Brain microvascular endothelial cell (primary cell): ENCODE results near the gene UBE2H.

Experiments
- DNase-seq: peaks from one replicate; pipeline ENCODE4 v3.0.0-alpha.2; 2020
- H3K27ac ChIP-seq: fragments of 250-450 bp; sonication (Bioruptor Pico); 2 replicates; pipeline ENCODE4 v1.5.1; 2020; ENCODE audit warnings: mild to moderate bottlenecking, moderate library complexity
- H3K27me3 ChIP-seq: fragments of 250-450 bp; sonication (Bioruptor Pico); replicated peaks from 2 replicates; pipeline ENCODE4 v1.5.1; 2020; ENCODE audit warnings: mild to moderate bottlenecking
- H3K36me3 ChIP-seq: fragments of 250-450 bp; sonication (Bioruptor Pico); replicated peaks from 2 replicates; pipeline ENCODE4 v1.5.1; 2020; ENCODE audit warnings: mild to moderate bottlenecking
- H3K4me3 ChIP-seq: 2 replicates; pipeline ENCODE4 v1.5.1; 2011; ENCODE audit warnings: low read depth, mild to moderate bottlenecking, control low read depth, low read length, moderate library complexity
- CTCF ChIP-seq: IDR thresholded peaks from 2 replicates; pipeline ENCODE4 v1.5.1; 2011; ENCODE audit warnings: low read depth, mild to moderate bottlenecking, moderate library complexity, low read length, control low read depth, inconsistent platforms; ENCODE audit errors: missing control alignments
- in situ Hi-C: cut with HindIII; loops from 2 replicates; pipeline ENCODE4 v1.10.0; 2017; ENCODE audit warnings: low sequenced_read_pairs, low pct_ligation_motif_present

UBE2H gene

GRCh38 chr7:129952653-129953560 lies at the start of gene UBE2H:
Gene UBE2H (minus strand): TSS chr7:129952960. CDS start chr7:129952555, 405 bp downstream.
- Histone ChIP-seq H3K36me3 (no peaks in the 10 kb centered on the region), H3K27ac (peak within 1 kb of the TSS; percentile 78), H3K4me3 (peak within 1 kb of the TSS; percentile 88), H3K27me3 (no peaks in the 10 kb centered on the region)
- no peak for TF ChIP-seq CTCF
- DNase-seq, result peak; percentile 80
- in situ Hi-C loops, result no loop called here

DNA sequence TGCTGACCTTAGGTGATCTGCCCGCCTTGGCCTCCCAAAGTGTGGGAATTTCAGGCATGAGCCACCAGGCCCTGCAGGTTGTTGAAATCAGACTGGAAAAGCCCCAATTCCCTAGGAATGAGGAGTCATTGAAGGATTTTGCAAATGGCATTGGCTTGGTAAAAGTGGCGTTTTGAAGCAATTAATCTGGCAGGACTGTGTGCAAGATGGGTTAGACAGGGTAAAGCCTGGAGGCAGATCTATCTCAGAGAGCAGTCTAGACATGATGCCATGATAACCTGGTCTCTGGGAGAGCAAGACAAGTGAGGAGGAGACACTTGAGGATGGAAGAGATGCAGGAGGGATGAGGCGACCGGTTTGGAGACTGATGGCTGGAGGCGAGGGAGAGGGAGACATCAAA lies 45.7 kb upstream of the UBE2H start:
- no peaks in the 10 kb centered on the region for H3K36me3 ChIP-seq
- H3K27me3 ChIP-seq, result no peaks in the 10 kb centered on the region
- TF ChIP-seq CTCF, result no peak
- no peak overlapping the region for H3K27ac ChIP-seq
- in situ Hi-C loops, result no loop called here
- H3K4me3 ChIP-seq, result no peak overlapping the region
- no peak for DNase-seq

- no peak for DNase-seq
- H3K4me3 ChIP-seq, result no peak overlapping the region
- in situ Hi-C loops, result no loop called here
- H3K27me3 ChIP-seq, result no peaks in the 10 kb centered on the region
- no peak overlapping the region for H3K27ac ChIP-seq
- TF ChIP-seq CTCF, result no peak
- H3K36me3 ChIP-seq, result no peaks in the 10 kb centered on the region
Observed at GRCh38 chr7:129997285-129997684, 44.5 kb upstream of the UBE2H start.

DNA sequence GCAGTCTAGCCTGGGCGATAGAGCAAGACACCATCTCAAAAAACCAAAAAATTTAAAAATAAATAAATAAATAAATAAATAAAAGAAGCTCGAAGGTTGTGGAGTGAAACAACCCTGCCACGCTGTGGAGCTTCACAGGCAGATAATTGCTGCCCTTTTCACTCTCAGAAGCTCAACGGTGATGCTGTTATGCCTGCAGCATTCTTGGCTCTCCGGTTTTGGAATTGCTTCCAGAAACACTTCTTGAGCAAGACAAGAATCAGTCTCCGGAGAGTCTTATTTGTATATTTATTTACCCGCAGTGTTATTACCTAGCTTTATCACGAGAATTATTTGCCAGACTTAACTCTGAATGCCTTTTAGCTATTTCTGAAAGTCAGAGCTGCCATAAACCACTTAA lies 40.5 kb upstream of the UBE2H start:
- TF ChIP-seq CTCF, result no peak
- Histone ChIP-seq H3K4me3 (no peak overlapping the region), H3K27me3 (no peaks in the 10 kb centered on the region), H3K36me3 (no peaks in the 10 kb centered on the region), H3K27ac (no peak overlapping the region)
- no peak for DNase-seq
- in situ Hi-C loops, result no loop called here

GRCh38 chr7:129990403-129991192 lies 37.8 kb upstream of the UBE2H start:
- no peaks in the 10 kb centered on the region for H3K27me3 ChIP-seq
- DNase-seq, result no peak
- in situ Hi-C loops, result no loop called here
- no peaks in the 10 kb centered on the region for H3K36me3 ChIP-seq
- no peak overlapping the region for H3K4me3 ChIP-seq
- H3K27ac ChIP-seq, result no peak overlapping the region
- TF ChIP-seq CTCF, result no peak
